GM23338 (cell line): ENCODE measurements around the gene MADCAM1. TPM values are rescaled to one million over a fixed set of nuclear protein-coding genes. Genes with fewer than 3 reads are reported as not detected.
"Not testable (repeated sequence)": the region's sequence is repeated elsewhere in the genome, so short reads cannot be mapped to it uniquely, and the experiment has no call there.

ENCODE experiments used
- ATAC-seq: fragments of 200-7000 bp; cut with Tn5 transposase; 3 replicates; pipeline ENCODE4 v1.9.1; 2020
- DNase-seq: peaks from one replicate; pipeline ENCODE4 v3.0.0-alpha.2; 2015; ENCODE audit warnings: low spot score
- H2AFZ ChIP-seq: fragments of 200-600 bp; sonication (generic); 2 replicates; pipeline ENCODE4 v1.8.0; 2016; ENCODE audit warnings: antibody characterized with exemption, mild to moderate bottlenecking, moderate library complexity
- H3F3A ChIP-seq: fragments of 200-600 bp; sonication (generic); replicated peaks from 2 replicates; pipeline ENCODE4 v1.8.0; 2017; ENCODE audit warnings: antibody characterized with exemption, mixed run types, low read depth
- H3K27ac ChIP-seq: fragments of 200-600 bp; sonication (generic); 2 replicates; pipeline ENCODE4 v1.6.1; 2016; ENCODE audit warnings: low read depth
- H3K27me3 ChIP-seq: fragments of 200-600 bp; sonication (generic); 2 replicates; pipeline ENCODE4 v1.8.0; 2016; ENCODE audit warnings: mild to moderate bottlenecking, mixed run types, moderate library complexity; ENCODE audit not compliant: insufficient read depth
- H3K36me3 ChIP-seq: fragments of 200-600 bp; sonication (generic); 2 replicates; pipeline ENCODE4 v1.8.0; 2016; ENCODE audit warnings: mild to moderate bottlenecking; ENCODE audit not compliant: insufficient read depth
- H3K4me1 ChIP-seq: fragments of 200-600 bp; sonication (generic); 2 replicates; pipeline ENCODE4 v1.8.0; 2016; ENCODE audit warnings: mild to moderate bottlenecking, moderate library complexity; ENCODE audit not compliant: insufficient read depth
- H3K4me2 ChIP-seq: fragments of 200-600 bp; sonication (generic); 2 replicates; pipeline ENCODE4 v1.7.1; 2017; ENCODE audit warnings: mixed run types
- H3K4me3 ChIP-seq: fragments of 200-600 bp; sonication (generic); 2 replicates; pipeline ENCODE4 v1.6.1; 2016; ENCODE audit warnings: mixed run types
- H3K79me2 ChIP-seq: fragments of 200-600 bp; sonication (generic); replicated peaks from 2 replicates; pipeline ENCODE4 v1.8.0; 2017; ENCODE audit warnings: mild to moderate bottlenecking; ENCODE audit not compliant: insufficient read depth
- H3K9me2 ChIP-seq: fragments of 200-600 bp; sonication (generic); 2 replicates; pipeline ENCODE4 v1.8.0; 2017; ENCODE audit not compliant: insufficient read depth
- H4K20me1 ChIP-seq: fragments of 200-600 bp; sonication (generic); replicated peaks from 2 replicates; pipeline ENCODE4 v1.8.0; 2017; ENCODE audit warnings: mild to moderate bottlenecking; ENCODE audit not compliant: insufficient read depth
- H3K27ac Mint-ChIP-seq: 2 replicates; pipeline ENCODE4 v1.8.0; 2020; ENCODE audit warnings: inconsistent platforms, mild to moderate bottlenecking, moderate library complexity, mixed read lengths
- H3K27me3 Mint-ChIP-seq: 3 replicates; pipeline ENCODE4 v1.8.0; 2022; ENCODE audit warnings: low read depth, mild to moderate bottlenecking, moderate library complexity, mixed read lengths, inconsistent platforms; ENCODE audit not compliant: insufficient read depth, poor library complexity
- H3K36me3 Mint-ChIP-seq: 3 replicates; pipeline ENCODE4 v1.8.0; 2021; ENCODE audit warnings: low read depth, mild to moderate bottlenecking, inconsistent platforms, moderate library complexity, mixed read lengths
- H3K4me1 Mint-ChIP-seq: 3 replicates; pipeline ENCODE4 v1.8.0; 2020; ENCODE audit warnings: mild to moderate bottlenecking, inconsistent platforms, mixed read lengths
- H3K4me3 Mint-ChIP-seq: 3 replicates; pipeline ENCODE4 v1.8.0; 2021; ENCODE audit warnings: moderate library complexity, mild to moderate bottlenecking, inconsistent platforms, mixed read lengths
- H3K9me3 Mint-ChIP-seq: 3 replicates; pipeline ENCODE4 v1.8.0; 2020; ENCODE audit warnings: moderate library complexity, mild to moderate bottlenecking, inconsistent platforms, mixed read lengths
- CREB1 ChIP-seq: fragments of 250-450 bp; sonication (Bioruptor Pico); IDR thresholded peaks from 2 replicates; pipeline ENCODE4 v1.5.0; 2020; ENCODE audit warnings: low read depth, mild to moderate bottlenecking, moderate library complexity
- EZH2 ChIP-seq: fragments of 200-600 bp; sonication (generic); IDR thresholded peaks from one replicate; pipeline ENCODE4 v1.8.0; 2017; ENCODE audit warnings: antibody characterized with exemption, mild to moderate bottlenecking, low read depth; ENCODE audit not compliant: unreplicated experiment
- EZH2phosphoT487 ChIP-seq: fragments of 200-600 bp; sonication (generic); IDR thresholded peaks from one replicate; pipeline ENCODE4 v1.8.1; 2018; ENCODE audit warnings: antibody characterized with exemption; ENCODE audit not compliant: unreplicated experiment
- JUNB ChIP-seq: IDR thresholded peaks from one replicate; pipeline ENCODE4 v1.6.1; 2016; ENCODE audit warnings: antibody characterized with exemption; ENCODE audit not compliant: unreplicated experiment
- NANOG ChIP-seq: IDR thresholded peaks from 2 replicates; pipeline ENCODE4 v1.6.1; 2016; ENCODE audit warnings: antibody characterized with exemption, borderline replicate concordance
- POLR2AphosphoS5 ChIP-seq: IDR thresholded peaks from 2 replicates; pipeline ENCODE4 v1.6.1; 2016; ENCODE audit warnings: antibody characterized with exemption, low read depth
- ZNF114 ChIP-seq: fragments of 250-450 bp; sonication (Bioruptor Pico); IDR thresholded peaks from 2 replicates; pipeline ENCODE4 v1.5.0; 2020; ENCODE audit warnings: mild to moderate bottlenecking, moderate library complexity
- ZNF331 ChIP-seq: fragments of 250-450 bp; sonication (Bioruptor Pico); IDR thresholded peaks from 2 replicates; pipeline ENCODE4 v1.5.0; 2020; ENCODE audit warnings: low read depth, mild to moderate bottlenecking, moderate library complexity
- polyA plus RNA-seq: library from polyadenylated mRNA; unstranded; fragments of >200 nt; fragmentation: Nextera tagmentation; extraction: Ambion mirVana; gene quantifications from 2 replicates; pipeline ENCODE4 v1.2.1, GENCODE V29; 2016
- total RNA-seq: library from RNA; depleted of rRNA; stranded (reverse); fragments of >200 nt; shearing (Covaris generic); gene quantifications from 2 replicates; pipeline ENCODE4 v1.2.3, GENCODE V29; 2014
- TF ChIP-seq, protein P1 (sequence below): fragments of 250-450 bp; sonication (Bioruptor Pico); IDR thresholded peaks from 2 replicates; pipeline ENCODE4 v1.5.0; 2020; ENCODE audit warnings: mild to moderate bottlenecking, moderate library complexity
- TF ChIP-seq, protein P2 (sequence below), 2 experiments: fragments of 200-600 bp in 1 of 2; sonication (generic) in 1 of 2; conservative IDR thresholded peaks; 2 replicates each; pipeline versions ENCODE4 v1.5.1 to v1.6.1; 2016 to 2017; ENCODE audit warnings: antibody characterized with exemption in 2 of 2, low read depth in 2 of 2, mild to moderate bottlenecking in 2 of 2, moderate library complexity in 1 of 2
- TF ChIP-seq, protein P3 (sequence below): IDR thresholded peaks from one replicate; pipeline ENCODE4 v1.6.1; 2018; ENCODE audit warnings: antibody characterized with exemption; ENCODE audit not compliant: unreplicated experiment

The MADCAM1 gene
- total and polyA plus RNA-seq, 2 experiments from 2014 or later: 2.1 to 2.5 TPM

DNA sequence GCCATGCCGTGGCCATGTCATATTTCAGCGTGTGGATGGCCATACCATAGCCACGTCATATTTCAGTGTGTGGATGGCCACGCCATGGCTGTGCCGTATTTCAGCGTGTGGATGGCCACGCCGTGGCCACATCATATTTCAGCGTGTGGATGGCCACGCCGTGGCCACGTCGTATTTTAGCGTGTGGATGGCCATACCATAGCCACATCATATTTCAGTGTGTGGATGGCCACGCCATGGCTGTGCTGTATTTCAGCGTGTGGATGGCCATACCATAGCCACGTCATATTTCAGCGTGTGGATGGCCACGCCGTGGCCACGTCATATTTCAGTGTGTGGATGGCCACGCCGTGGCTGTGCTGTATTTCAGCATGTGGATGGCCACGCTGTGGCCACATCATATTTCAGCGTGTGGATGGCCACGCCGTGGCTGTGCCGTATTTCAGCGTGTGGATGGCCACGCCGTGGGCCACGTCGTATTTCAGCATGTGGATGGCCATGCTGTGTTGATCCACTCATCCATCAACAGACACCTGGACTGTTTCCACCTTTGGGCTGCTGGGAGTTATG is 45.3 kb upstream of the MADCAM1 start:
- not testable (repeated sequence) for H3K4me2 ChIP-seq, ATAC-seq, H3K9me2 ChIP-seq, H3K4me3 Mint-ChIP-seq, H3K27ac Mint-ChIP-seq, H3F3A ChIP-seq, H3K36me3 Mint-ChIP-seq, H4K20me1 ChIP-seq, H3K4me1 Mint-ChIP-seq, H3K4me1 ChIP-seq, H3K36me3 ChIP-seq, H3K27me3 Mint-ChIP-seq, H3K27ac ChIP-seq, DNase-seq, H2AFZ ChIP-seq, H3K4me3 ChIP-seq, H3K27me3 ChIP-seq, H3K79me2 ChIP-seq
- H3K9me3 Mint-ChIP-seq: peaks cover 42% of the 10 kb centered on the region

DNA sequence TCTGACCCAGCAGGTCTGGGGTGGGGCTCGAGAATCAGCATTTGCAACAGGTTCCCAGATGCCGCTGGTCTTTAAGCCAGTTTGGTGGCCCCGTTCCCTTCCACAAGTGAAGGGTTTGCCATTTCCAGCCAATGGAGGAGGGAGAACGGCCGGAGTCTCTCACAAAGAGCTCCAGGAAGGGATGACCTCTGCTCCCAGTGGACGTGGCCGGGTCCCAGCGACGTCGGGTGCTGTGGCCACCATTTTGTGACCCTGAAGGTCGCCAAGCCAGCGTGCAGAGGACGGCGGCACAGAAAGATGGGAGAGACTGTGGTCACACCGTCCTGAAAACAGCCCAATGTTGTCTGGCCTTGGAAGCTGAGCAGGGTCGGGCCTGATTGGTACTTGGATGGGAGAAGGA is 43.5 kb upstream of the MADCAM1 start:
- no peaks in the 10 kb centered on the region for H3K27me3 ChIP-seq
- H3K27ac ChIP-seq: no peak overlapping the region
- H3K9me2 ChIP-seq: no peaks in the 10 kb centered on the region
- H2AFZ ChIP-seq: no peak overlapping the region
- H3F3A ChIP-seq: 0 out of 2 replicates have a peak, but pooled peaks cover 4% of the 10 kb centered on the region
- peaks cover 11% of the 10 kb centered on the region for H3K27me3 Mint-ChIP-seq
- ATAC-seq (no peak), DNase-seq (no peak)
- H3K4me3 ChIP-seq: no peak overlapping the region
- no peaks in the 10 kb centered on the region for H3K4me1 ChIP-seq
- H3K9me3 Mint-ChIP-seq: peaks cover 42% of the 10 kb centered on the region
- peaks cover 2% of the 10 kb centered on the region; the same call in 1 of the 3 replicates for H3K4me1 Mint-ChIP-seq
- no peaks in the 10 kb centered on the region for H4K20me1 ChIP-seq
- peaks cover 10% of the 10 kb centered on the region for H3K36me3 Mint-ChIP-seq
- H3K4me2 ChIP-seq: no peak overlapping the region
- no peak overlapping the region for H3K4me3 Mint-ChIP-seq
- no peaks in the 10 kb centered on the region for H3K79me2 ChIP-seq
- H3K27ac Mint-ChIP-seq: no peak overlapping the region
- no peaks in the 10 kb centered on the region for H3K36me3 ChIP-seq
- no peak for TF ChIP-seq POLR2AphosphoS5
- no peak for TF ChIP-seq CREB1 (CRISPR knock-in tag)
- TF ChIP-seq, protein P1, sequence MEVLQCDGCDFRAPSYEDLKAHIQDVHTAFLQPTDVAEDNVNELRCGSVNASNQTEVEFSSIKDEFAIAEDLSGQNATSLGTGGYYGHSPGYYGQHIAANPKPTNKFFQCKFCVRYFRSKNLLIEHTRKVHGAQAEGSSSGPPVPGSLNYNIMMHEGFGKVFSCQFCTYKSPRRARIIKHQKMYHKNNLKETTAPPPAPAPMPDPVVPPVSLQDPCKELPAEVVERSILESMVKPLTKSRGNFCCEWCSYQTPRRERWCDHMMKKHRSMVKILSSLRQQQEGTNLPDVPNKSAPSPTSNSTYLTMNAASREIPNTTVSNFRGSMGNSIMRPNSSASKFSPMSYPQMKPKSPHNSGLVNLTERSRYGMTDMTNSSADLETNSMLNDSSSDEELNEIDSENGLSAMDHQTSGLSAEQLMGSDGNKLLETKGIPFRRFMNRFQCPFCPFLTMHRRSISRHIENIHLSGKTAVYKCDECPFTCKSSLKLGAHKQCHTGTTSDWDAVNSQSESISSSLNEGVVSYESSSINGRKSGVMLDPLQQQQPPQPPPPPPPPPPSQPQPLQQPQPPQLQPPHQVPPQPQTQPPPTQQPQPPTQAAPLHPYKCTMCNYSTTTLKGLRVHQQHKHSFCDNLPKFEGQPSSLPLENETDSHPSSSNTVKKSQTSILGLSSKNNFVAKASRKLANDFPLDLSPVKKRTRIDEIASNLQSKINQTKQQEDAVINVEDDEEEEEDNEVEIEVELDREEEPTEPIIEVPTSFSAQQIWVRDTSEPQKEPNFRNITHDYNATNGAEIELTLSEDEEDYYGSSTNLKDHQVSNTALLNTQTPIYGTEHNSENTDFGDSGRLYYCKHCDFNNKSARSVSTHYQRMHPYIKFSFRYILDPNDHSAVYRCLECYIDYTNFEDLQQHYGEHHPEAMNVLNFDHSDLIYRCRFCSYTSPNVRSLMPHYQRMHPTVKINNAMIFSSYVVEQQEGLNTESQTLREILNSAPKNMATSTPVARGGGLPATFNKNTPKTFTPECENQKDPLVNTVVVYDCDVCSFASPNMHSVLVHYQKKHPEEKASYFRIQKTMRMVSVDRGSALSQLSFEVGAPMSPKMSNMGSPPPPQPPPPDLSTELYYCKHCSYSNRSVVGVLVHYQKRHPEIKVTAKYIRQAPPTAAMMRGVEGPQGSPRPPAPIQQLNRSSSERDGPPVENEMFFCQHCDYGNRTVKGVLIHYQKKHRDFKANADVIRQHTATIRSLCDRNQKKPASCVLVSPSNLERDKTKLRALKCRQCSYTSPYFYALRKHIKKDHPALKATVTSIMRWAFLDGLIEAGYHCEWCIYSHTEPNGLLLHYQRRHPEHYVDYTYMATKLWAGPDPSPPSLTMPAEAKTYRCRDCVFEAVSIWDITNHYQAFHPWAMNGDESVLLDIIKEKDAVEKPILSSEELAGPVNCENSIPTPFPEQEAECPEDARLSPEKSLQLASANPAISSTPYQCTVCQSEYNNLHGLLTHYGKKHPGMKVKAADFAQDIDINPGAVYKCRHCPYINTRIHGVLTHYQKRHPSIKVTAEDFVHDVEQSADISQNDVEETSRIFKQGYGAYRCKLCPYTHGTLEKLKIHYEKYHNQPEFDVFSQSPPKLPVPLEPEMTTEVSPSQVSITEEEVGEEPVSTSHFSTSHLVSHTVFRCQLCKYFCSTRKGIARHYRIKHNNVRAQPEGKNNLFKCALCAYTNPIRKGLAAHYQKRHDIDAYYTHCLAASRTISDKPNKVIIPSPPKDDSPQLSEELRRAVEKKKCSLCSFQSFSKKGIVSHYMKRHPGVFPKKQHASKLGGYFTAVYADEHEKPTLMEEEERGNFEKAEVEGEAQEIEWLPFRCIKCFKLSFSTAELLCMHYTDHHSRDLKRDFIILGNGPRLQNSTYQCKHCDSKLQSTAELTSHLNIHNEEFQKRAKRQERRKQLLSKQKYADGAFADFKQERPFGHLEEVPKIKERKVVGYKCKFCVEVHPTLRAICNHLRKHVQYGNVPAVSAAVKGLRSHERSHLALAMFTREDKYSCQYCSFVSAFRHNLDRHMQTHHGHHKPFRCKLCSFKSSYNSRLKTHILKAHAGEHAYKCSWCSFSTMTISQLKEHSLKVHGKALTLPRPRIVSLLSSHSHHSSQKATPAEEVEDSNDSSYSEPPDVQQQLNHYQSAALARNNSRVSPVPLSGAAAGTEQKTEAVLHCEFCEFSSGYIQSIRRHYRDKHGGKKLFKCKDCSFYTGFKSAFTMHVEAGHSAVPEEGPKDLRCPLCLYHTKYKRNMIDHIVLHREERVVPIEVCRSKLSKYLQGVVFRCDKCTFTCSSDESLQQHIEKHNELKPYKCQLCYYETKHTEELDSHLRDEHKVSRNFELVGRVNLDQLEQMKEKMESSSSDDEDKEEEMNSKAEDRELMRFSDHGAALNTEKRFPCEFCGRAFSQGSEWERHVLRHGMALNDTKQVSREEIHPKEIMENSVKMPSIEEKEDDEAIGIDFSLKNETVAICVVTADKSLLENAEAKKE (CRISPR knock-in tag): no peak
- TF ChIP-seq EZH2phosphoT487: no peak
- no peak for TF ChIP-seq JUNB
- TF ChIP-seq ZNF114 (CRISPR knock-in tag): no peak
- no peak for TF ChIP-seq ZNF331 (CRISPR knock-in tag)
- TF ChIP-seq NANOG: no peak
- TF ChIP-seq, protein P2, sequence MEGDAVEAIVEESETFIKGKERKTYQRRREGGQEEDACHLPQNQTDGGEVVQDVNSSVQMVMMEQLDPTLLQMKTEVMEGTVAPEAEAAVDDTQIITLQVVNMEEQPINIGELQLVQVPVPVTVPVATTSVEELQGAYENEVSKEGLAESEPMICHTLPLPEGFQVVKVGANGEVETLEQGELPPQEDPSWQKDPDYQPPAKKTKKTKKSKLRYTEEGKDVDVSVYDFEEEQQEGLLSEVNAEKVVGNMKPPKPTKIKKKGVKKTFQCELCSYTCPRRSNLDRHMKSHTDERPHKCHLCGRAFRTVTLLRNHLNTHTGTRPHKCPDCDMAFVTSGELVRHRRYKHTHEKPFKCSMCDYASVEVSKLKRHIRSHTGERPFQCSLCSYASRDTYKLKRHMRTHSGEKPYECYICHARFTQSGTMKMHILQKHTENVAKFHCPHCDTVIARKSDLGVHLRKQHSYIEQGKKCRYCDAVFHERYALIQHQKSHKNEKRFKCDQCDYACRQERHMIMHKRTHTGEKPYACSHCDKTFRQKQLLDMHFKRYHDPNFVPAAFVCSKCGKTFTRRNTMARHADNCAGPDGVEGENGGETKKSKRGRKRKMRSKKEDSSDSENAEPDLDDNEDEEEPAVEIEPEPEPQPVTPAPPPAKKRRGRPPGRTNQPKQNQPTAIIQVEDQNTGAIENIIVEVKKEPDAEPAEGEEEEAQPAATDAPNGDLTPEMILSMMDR (conservative IDR thresholded peaks at IDR 0.05; ENCODE audit: low read depth in 2 of 2): no peak
- TF ChIP-seq EZH2: no peak
- TF ChIP-seq, protein P3, sequence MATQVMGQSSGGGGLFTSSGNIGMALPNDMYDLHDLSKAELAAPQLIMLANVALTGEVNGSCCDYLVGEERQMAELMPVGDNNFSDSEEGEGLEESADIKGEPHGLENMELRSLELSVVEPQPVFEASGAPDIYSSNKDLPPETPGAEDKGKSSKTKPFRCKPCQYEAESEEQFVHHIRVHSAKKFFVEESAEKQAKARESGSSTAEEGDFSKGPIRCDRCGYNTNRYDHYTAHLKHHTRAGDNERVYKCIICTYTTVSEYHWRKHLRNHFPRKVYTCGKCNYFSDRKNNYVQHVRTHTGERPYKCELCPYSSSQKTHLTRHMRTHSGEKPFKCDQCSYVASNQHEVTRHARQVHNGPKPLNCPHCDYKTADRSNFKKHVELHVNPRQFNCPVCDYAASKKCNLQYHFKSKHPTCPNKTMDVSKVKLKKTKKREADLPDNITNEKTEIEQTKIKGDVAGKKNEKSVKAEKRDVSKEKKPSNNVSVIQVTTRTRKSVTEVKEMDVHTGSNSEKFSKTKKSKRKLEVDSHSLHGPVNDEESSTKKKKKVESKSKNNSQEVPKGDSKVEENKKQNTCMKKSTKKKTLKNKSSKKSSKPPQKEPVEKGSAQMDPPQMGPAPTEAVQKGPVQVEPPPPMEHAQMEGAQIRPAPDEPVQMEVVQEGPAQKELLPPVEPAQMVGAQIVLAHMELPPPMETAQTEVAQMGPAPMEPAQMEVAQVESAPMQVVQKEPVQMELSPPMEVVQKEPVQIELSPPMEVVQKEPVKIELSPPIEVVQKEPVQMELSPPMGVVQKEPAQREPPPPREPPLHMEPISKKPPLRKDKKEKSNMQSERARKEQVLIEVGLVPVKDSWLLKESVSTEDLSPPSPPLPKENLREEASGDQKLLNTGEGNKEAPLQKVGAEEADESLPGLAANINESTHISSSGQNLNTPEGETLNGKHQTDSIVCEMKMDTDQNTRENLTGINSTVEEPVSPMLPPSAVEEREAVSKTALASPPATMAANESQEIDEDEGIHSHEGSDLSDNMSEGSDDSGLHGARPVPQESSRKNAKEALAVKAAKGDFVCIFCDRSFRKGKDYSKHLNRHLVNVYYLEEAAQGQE: no peak
